ENCODE results near the gene NCKAP1. TPM values are rescaled to one million over a fixed set of nuclear protein-coding genes. Genes with fewer than 3 reads are reported as not detected.

Gene NCKAP1
- total RNA-seq, 2 donors from 2014 or later = 128 to 136 TPM

DNA sequence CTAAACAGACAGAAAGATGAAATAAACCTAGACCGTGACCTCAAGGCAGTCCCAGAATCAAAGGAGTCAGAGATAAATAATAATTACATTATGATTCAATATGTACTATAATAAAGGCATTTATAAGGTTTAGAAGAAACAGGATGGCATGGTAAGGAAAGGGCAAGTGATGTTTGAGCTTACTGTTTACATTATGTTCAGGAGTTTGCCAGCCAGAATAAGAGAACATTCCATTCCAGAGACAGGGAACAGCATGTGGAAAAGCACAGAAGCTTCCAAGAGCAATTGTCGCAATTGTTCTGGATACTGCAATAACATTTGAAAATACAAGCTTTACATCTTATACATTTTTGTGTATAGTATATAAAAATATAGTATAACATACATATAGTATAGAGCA lies 121.8 kb downstream of the NCKAP1 start:
- Mint-ChIP-seq H3K27me3 (ENCODE audit: insufficient read depth) (no peaks in the 10 kb centered on the region), H3K4me3 (no peak overlapping the region), H3K27ac (no peak overlapping the region), H3K36me3 (ENCODE audit: low read depth) (peaks cover 72% of the 10 kb centered on the region), H3K4me1 (no peaks in the 10 kb centered on the region), H3K9me3 (no peaks in the 10 kb centered on the region)
- Histone ChIP-seq H3K4me3 (ENCODE audit: low read length) (no peak overlapping the region), H3K36me3 (ENCODE audit: control insufficient read depth, insufficient read depth, low read length) (peaks cover 81% of the 10 kb centered on the region), H3K4me1 (ENCODE audit: control insufficient read depth, insufficient read depth, low read length) (no peaks in the 10 kb centered on the region), H3K9ac (ENCODE audit: extremely low read depth, low read length, poor library complexity, severe bottlenecking) (no peak overlapping the region), H3K27ac (ENCODE audit: low read depth, low read length) (no peak overlapping the region), H3K27me3 (ENCODE audit: control insufficient read depth, insufficient read depth, low read length, poor library complexity, severe bottlenecking) (no peaks in the 10 kb centered on the region), H3K9me3 (ENCODE audit: control insufficient read depth, low read length) (no peaks in the 10 kb centered on the region)
- WGBS, 2 experiments (ENCODE audit: insufficient coverage in 1 of 2, insufficient read length in 1 of 2) = 94% methylated on average over 2 of the region's 2 CpGs; no CpG with 5 or more reads in 1 of the 2 experiments
- TF ChIP-seq CTCF (conservative IDR thresholded peaks at IDR 0.05) = no peak
- no peak for DNase-seq

DNA sequence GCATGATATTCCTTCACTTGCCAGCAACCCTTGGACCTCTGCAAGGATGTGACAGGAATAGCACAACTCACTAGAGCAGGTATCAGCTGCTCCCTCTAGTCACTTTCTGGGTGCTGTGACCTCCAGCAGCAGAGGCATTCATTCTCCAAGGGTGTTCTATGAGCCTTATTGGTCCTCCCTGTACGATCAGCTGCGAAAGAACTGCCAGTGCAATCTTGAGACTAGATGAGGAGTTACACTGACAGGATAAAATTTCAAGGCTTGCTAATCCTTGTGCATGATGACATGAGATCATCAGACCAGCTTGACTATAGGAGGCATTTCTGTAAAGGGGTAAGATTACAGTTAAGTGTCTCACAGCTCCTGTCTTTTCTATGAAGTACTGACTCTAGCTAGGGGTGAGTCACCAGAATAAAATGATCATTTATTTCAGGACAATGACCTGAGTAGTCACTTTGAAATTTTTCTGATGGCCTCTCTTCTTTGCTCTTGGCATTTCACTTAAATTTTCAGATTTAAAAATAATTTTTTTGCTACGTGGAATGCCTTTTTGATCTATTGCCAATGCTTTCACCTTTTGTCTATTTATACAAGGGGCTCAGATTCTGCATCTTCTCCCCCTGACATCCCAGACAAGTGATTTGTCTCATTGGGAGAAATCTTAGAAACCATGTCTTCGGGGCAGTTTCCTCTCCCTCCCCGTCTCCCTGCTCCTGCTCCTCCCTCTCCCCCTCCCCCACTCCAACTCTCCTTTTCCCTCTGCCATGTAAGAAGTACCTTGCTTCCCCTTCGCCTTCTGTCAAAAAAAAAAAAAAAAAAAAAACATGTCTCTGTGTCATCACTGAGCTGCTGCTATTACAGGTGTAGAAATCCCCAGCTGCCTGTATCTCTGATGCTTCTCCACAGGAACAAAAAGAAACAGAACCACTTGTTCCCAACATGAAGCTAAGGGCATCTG lies 122.6 kb downstream of the NCKAP1 start:
- H3K9me3 ChIP-seq (ENCODE audit: control insufficient read depth, low read length) = no peaks in the 10 kb centered on the region
- peaks cover 75% of the 10 kb centered on the region for H3K36me3 ChIP-seq (ENCODE audit: control insufficient read depth, insufficient read depth, low read length)
- H3K27me3 ChIP-seq (ENCODE audit: control insufficient read depth, insufficient read depth, low read length, poor library complexity, severe bottlenecking) = no peaks in the 10 kb centered on the region
- H3K4me1 Mint-ChIP-seq = peaks cover 3% of the 10 kb centered on the region
- WGBS, 2 experiments (ENCODE audit: insufficient coverage in 1 of 2, insufficient read length in 1 of 2) = 94 to 97% methylated on average over 3 to 6 of the region's 6 CpGs
- no peak for DNase-seq
- no peaks in the 10 kb centered on the region for H3K9me3 Mint-ChIP-seq
- H3K27ac ChIP-seq (ENCODE audit: low read depth, low read length) = no peak overlapping the region
- no peak overlapping the region for H3K4me3 Mint-ChIP-seq
- H3K36me3 Mint-ChIP-seq (ENCODE audit: low read depth) = peaks cover 71% of the 10 kb centered on the region
- no peak for TF ChIP-seq CTCF (conservative IDR thresholded peaks at IDR 0.05)
- no peaks in the 10 kb centered on the region for H3K4me1 ChIP-seq (ENCODE audit: control insufficient read depth, insufficient read depth, low read length)
- H3K9ac ChIP-seq (ENCODE audit: extremely low read depth, low read length, poor library complexity, severe bottlenecking) = no peak overlapping the region
- no peaks in the 10 kb centered on the region for H3K27me3 Mint-ChIP-seq (ENCODE audit: insufficient read depth)
- no peak overlapping the region for H3K4me3 ChIP-seq (ENCODE audit: low read length)
- H3K27ac Mint-ChIP-seq = no peak overlapping the region

DNA sequence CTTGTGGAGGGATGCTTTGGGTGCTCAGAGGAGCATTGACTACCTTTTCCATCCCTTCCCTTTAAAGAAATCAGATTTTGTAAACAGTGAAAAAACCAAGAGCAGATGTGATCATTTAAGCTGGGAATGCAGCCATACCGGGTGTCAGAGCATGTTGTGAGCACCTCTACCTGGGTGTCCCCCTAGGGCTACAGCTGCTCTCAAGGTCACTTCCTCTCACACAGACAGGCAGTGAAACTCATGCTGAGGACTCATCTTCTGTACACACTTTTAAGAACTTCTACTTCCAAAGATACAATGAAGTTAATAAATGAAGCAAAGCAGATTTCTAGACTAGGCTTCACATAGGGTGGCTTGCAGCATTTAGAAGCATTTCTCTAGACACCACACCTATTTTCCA lies 123.4 kb downstream of the NCKAP1 start:
- no peak for TF ChIP-seq CTCF (conservative IDR thresholded peaks at IDR 0.05)
- Histone ChIP-seq H3K36me3 (ENCODE audit: control insufficient read depth, insufficient read depth, low read length) (peaks cover 74% of the 10 kb centered on the region), H3K4me3 (ENCODE audit: low read length) (no peak overlapping the region), H3K4me1 (ENCODE audit: control insufficient read depth, insufficient read depth, low read length) (no peaks in the 10 kb centered on the region), H3K9ac (ENCODE audit: extremely low read depth, low read length, poor library complexity, severe bottlenecking) (no peak overlapping the region), H3K9me3 (ENCODE audit: control insufficient read depth, low read length) (no peaks in the 10 kb centered on the region), H3K27ac (ENCODE audit: low read depth, low read length) (no peak overlapping the region), H3K27me3 (ENCODE audit: control insufficient read depth, insufficient read depth, low read length, poor library complexity, severe bottlenecking) (no peaks in the 10 kb centered on the region)
- H3K4me1 Mint-ChIP-seq = peaks cover 3% of the 10 kb centered on the region
- DNase-seq = no peak
- 83 to 86% methylated on average over 1 of the region's 1 CpG for WGBS, 2 experiments (ENCODE audit: insufficient coverage in 1 of 2, insufficient read length in 1 of 2)
- H3K27me3 Mint-ChIP-seq (ENCODE audit: insufficient read depth) = no peaks in the 10 kb centered on the region
- H3K4me3 Mint-ChIP-seq = no peak overlapping the region
- peaks cover 70% of the 10 kb centered on the region for H3K36me3 Mint-ChIP-seq (ENCODE audit: low read depth)
- H3K9me3 Mint-ChIP-seq = no peaks in the 10 kb centered on the region
- no peak overlapping the region for H3K27ac Mint-ChIP-seq
